ENCODE measurements around the gene GPX2.

Gene GPX2

GRCh38 chr14:64939817-64940190, 2.7 kb downstream of the GPX2 start:
- no peak for DNase-seq (ENCODE audit: low read depth in 2 of 2)

- DNase-seq (ENCODE audit: low read depth in 2 of 2), result no peak
Observed at GRCh38 chr14:64938972-64939816, 3.4 kb downstream of the GPX2 start.

GRCh38 chr14:64937821-64938193, 4.7 kb downstream of the GPX2 start:
- no peak for DNase-seq (ENCODE audit: low read depth in 2 of 2)

GRCh38 chr14:64937171-64937820, 5.2 kb downstream of the GPX2 start:
- DNase-seq (ENCODE audit: low read depth in 2 of 2), result no peak

GRCh38 chr14:64935508-64935907, 7.0 kb downstream of the GPX2 start:
- DNase-seq (ENCODE audit: low read depth in 2 of 2), result no peak

- DNase-seq (ENCODE audit: low read depth in 2 of 2), result no peak
Observed at GRCh38 chr14:64934338-64934929, 8.1 kb downstream of the GPX2 start.

GRCh38 chr14:64932231-64932630, 10.3 kb downstream of the GPX2 start:
- DNase-seq (ENCODE audit: low read depth in 2 of 2), result no peak

- DNase-seq (ENCODE audit: low read depth in 2 of 2), result no peak
Observed at GRCh38 chr14:64931123-64931522, 11.4 kb downstream of the GPX2 start.

- DNase-seq (ENCODE audit: low read depth in 2 of 2), result no peak
Observed at GRCh38 chr14:64930085-64930843, 12.3 kb downstream of the GPX2 start.

- DNase-seq (ENCODE audit: low read depth in 2 of 2), result no peak
Observed at GRCh38 chr14:64929014-64929359, 13.6 kb downstream of the GPX2 start.

GRCh38 chr14:64928239-64929013, 14.1 kb downstream of the GPX2 start:
- no peak for DNase-seq (ENCODE audit: low read depth in 2 of 2)

GRCh38 chr14:64927031-64927430, 15.5 kb downstream of the GPX2 start:
- no peak for DNase-seq (ENCODE audit: low read depth in 2 of 2)

- DNase-seq (ENCODE audit: low read depth in 2 of 2), result no peak
Observed at GRCh38 chr14:64926398-64926995, 16.0 kb downstream of the GPX2 start.

- DNase-seq (ENCODE audit: low read depth in 2 of 2), result no peak
Observed at GRCh38 chr14:64923015-64923414, 19.5 kb downstream of the GPX2 start.

- no peak for DNase-seq (ENCODE audit: low read depth in 2 of 2)
Observed at GRCh38 chr14:64920465-64920864, 22.1 kb downstream of the GPX2 start.

- DNase-seq (ENCODE audit: low read depth in 2 of 2), result no peak
Observed at GRCh38 chr14:64919618-64920017, 22.9 kb downstream of the GPX2 start.

- no peak for DNase-seq (ENCODE audit: low read depth in 2 of 2)
Observed at GRCh38 chr14:64919215-64919614, 23.3 kb downstream of the GPX2 start.

- no peak for DNase-seq (ENCODE audit: low read depth in 2 of 2)
Observed at GRCh38 chr14:64918216-64918615, 24.3 kb downstream of the GPX2 start.

- DNase-seq (ENCODE audit: low read depth in 2 of 2), result no peak
Observed at GRCh38 chr14:64915797-64916196, 26.7 kb downstream of the GPX2 start.

- DNase-seq (ENCODE audit: low read depth in 2 of 2), result no peak
Observed at GRCh38 chr14:64915029-64915424, 27.5 kb downstream of the GPX2 start.

Measured in stimulated activated CD8-positive, alpha-beta memory T cell treated with anti-CD3 and anti-CD28 coated beads, Interleukin-2, amount 100 ng/mL, for 1 hour (primary cell).